IMR-90 (cell line): ENCODE data around the gene CDH22. TPM values are rescaled to one million over a fixed set of nuclear protein-coding genes. Genes with fewer than 3 reads are reported as not detected.

Experiments
- ATAC-seq: fragments of 200-7000 bp; cut with Tn5 transposase; 2 replicates; pipeline ENCODE4 v1.9.1; 2020; ENCODE audit warnings: low read depth, mild to moderate bottlenecking, moderate library complexity
- BruUV-seq: library from RNA; stranded (reverse); fragments of 400-500 nt; replicated peaks from 2 replicates; lab custom pipeline; 2021; lab: Mats Ljungman, UMichigan
- CTCF ChIA-PET: fragments of 300-600 bp; formaldehyde crosslinking; extraction: SDS; loops from one replicate; lab custom pipeline; 2021; ENCODE audit warnings: antibody characterized with exemption; lab: Yijun Ruan, JAX
- POLR2A ChIA-PET: fragments of 300-600 bp; sonication (Branson Sonifier 250); formaldehyde crosslinking; loops from one replicate; lab custom pipeline; 2022; ENCODE audit warnings: antibody characterized with exemption; ENCODE audit not compliant: unreplicated experiment; lab: Charles Lee
- DNase-seq: peaks from one replicate; pipeline ENCODE4 v3.0.0; 2013
- H2AFZ ChIP-seq: replicated peaks from 2 replicates; pipeline ENCODE3; 2013; ENCODE audit warnings: low read length, mild to moderate bottlenecking; ENCODE audit not compliant: poor library complexity
- H2AK5ac ChIP-seq: 2 replicates; pipeline ENCODE4 v1.6.1; 2013; ENCODE audit warnings: low read depth, low read length, inconsistent platforms
- H2AK9ac ChIP-seq: replicated peaks from 2 replicates; pipeline ENCODE3; 2013; ENCODE audit warnings: mild to moderate bottlenecking, low read depth, low read length, moderate library complexity; ENCODE audit not compliant: poor library complexity
- H2BK120ac ChIP-seq: 2 replicates; pipeline ENCODE4 v1.6.1; 2013; ENCODE audit warnings: low read depth, low read length, inconsistent platforms
- H2BK15ac ChIP-seq: 3 replicates; pipeline ENCODE4 v1.6.1; 2013; ENCODE audit warnings: low read depth, low read length, inconsistent platforms
- H2BK20ac ChIP-seq: 2 replicates; pipeline ENCODE4 v1.6.1; 2013; ENCODE audit warnings: low read depth, mild to moderate bottlenecking, inconsistent platforms, low read length, moderate library complexity
- H2BK5ac ChIP-seq: 2 replicates; pipeline ENCODE4 v1.6.1; 2013; ENCODE audit warnings: mild to moderate bottlenecking, low read depth, low read length, inconsistent platforms; ENCODE audit not compliant: poor library complexity, severe bottlenecking
- H3K14ac ChIP-seq: replicated peaks from 2 replicates; pipeline ENCODE4 v1.6.1; 2013; ENCODE audit warnings: low read depth, low read length, inconsistent platforms
- H3K18ac ChIP-seq: 2 replicates; pipeline ENCODE4 v1.6.1; 2013; ENCODE audit warnings: low read depth, low read length, control low read depth
- H3K23ac ChIP-seq: 2 replicates; pipeline ENCODE4 v1.6.1; 2013; ENCODE audit warnings: low read depth, low read length, inconsistent platforms
- H3K27ac ChIP-seq: 2 replicates; pipeline ENCODE4 v1.5.1; 2013; ENCODE audit warnings: mild to moderate bottlenecking, control low read depth, low read length; ENCODE audit not compliant: insufficient read depth
- H3K27me3 ChIP-seq: 2 replicates; pipeline ENCODE4 v1.6.1; 2013; ENCODE audit warnings: low read length; ENCODE audit not compliant: control insufficient read depth, insufficient read depth
- H3K36me3 ChIP-seq: 2 replicates; pipeline ENCODE4 v1.6.1; 2013; ENCODE audit warnings: low read length, mixed read lengths; ENCODE audit not compliant: control insufficient read depth, insufficient read depth
- H3K4ac ChIP-seq: 2 replicates; pipeline ENCODE4 v1.6.1; 2013; ENCODE audit warnings: low read depth, low read length, inconsistent platforms
- H3K4me1 ChIP-seq: 2 replicates; pipeline ENCODE4 v1.6.1; 2013; ENCODE audit warnings: low read length, mixed read lengths; ENCODE audit not compliant: control insufficient read depth, insufficient read depth
- H3K4me2 ChIP-seq: 2 replicates; pipeline ENCODE4 v1.6.1; 2013; ENCODE audit warnings: low read depth, mild to moderate bottlenecking, control low read depth, low read length, moderate library complexity
- H3K4me3 ChIP-seq: 2 replicates; pipeline ENCODE4 v1.5.1; 2013; ENCODE audit warnings: low read depth, mild to moderate bottlenecking, control low read depth, low read length, moderate library complexity; ENCODE audit not compliant: insufficient read depth
- H3K56ac ChIP-seq: 2 replicates; pipeline ENCODE4 v1.6.1; 2013; ENCODE audit warnings: low read length, inconsistent platforms; ENCODE audit not compliant: insufficient read depth; ENCODE audit errors: extremely low read depth
- H3K79me1 ChIP-seq, 2 experiments: 2 replicates each; pipeline ENCODE4 v1.6.1; 2013; ENCODE audit warnings: low read length in 2 of 2, inconsistent platforms in 1 of 2, low read depth in 1 of 2
- H3K9ac ChIP-seq: 2 replicates; pipeline ENCODE4 v1.6.1; 2013; ENCODE audit warnings: low read depth, low read length, control low read depth
- H3K9me1 ChIP-seq: 2 replicates; pipeline ENCODE4 v1.6.1; 2013; ENCODE audit warnings: low read length, inconsistent platforms; ENCODE audit not compliant: insufficient read depth
- H3K9me3 ChIP-seq: 2 replicates; pipeline ENCODE4 v1.6.1; 2013; ENCODE audit warnings: low read length; ENCODE audit not compliant: control insufficient read depth, insufficient read depth
- H4K20me1 ChIP-seq: 2 replicates; pipeline ENCODE4 v1.6.1; 2013; ENCODE audit warnings: low read length, inconsistent platforms; ENCODE audit not compliant: insufficient read depth
- H4K5ac ChIP-seq: 2 replicates; pipeline ENCODE4 v1.6.1; 2013; ENCODE audit warnings: mild to moderate bottlenecking, low read depth, low read length, control low read depth
- H4K8ac ChIP-seq, 2 experiments: 2 replicates each; pipeline ENCODE4 v1.6.1; 2013; ENCODE audit warnings: low read depth in 2 of 2, low read length in 2 of 2, control low read depth in 1 of 2, inconsistent platforms in 1 of 2
- H4K91ac ChIP-seq: 2 replicates; pipeline ENCODE4 v1.6.1; 2013; ENCODE audit warnings: low read depth, low read length, inconsistent platforms; ENCODE audit not compliant: insufficient read depth
- ELK1 ChIP-seq: fragments of 150-350 bp; IDR thresholded peaks from 2 replicates; pipeline ENCODE4 v1.6.1; 2016; ENCODE audit warnings: low read depth, mild to moderate bottlenecking, low read length, moderate library complexity, borderline replicate concordance
- WGBS, 2 experiments: methylation state at CpG; one replicate each; pipeline versions ENCODE4 v1.1.5 to v1.1.7; 2013; ENCODE audit warnings: missing lambda C conversion rate in 2 of 2; ENCODE audit not compliant: insufficient read length in 1 of 2; ENCODE audit errors: extremely low coverage in 2 of 2; 5-methylcytosine and 5-hydroxymethylcytosine counted together
- dilution Hi-C: fragments of 300-500 bp; cut with HindIII; formaldehyde crosslinking; loops from one replicate; pipeline ENCODE4 v1.14.3; 2018; ENCODE audit warnings: low sequenced_read_pairs; ENCODE audit not compliant: unreplicated experiment
- in situ Hi-C: fragments of 300-500 bp; cut with MboI; formaldehyde crosslinking; loops from 3 replicates; pipeline ENCODE4 v1.14.3; 2019; ENCODE audit warnings: low sequenced_read_pairs, inconsistent platforms, mixed read lengths
- intact Hi-C: fragments of 100-400 bp; cut with micrococcal nuclease; formaldehyde crosslinking; loops from 2 replicates; pipeline ENCODE4 v1.10.0; 2022
- polyA plus RNA-seq, 3 experiments: library from polyadenylated mRNA; depleted of rRNA; stranded (reverse); fragments of >200 nt; gene quantifications; 2 replicates each; pipeline ENCODE4 v1.2.3, GENCODE V29; 2012; ENCODE audit warnings: low replicate concordance in 1 of 3
- total RNA-seq: library from RNA; depleted of rRNA; stranded (reverse); fragments of >200 nt; gene quantifications from 2 replicates; pipeline ENCODE4 v1.2.3, GENCODE V29; 2012
- TF ChIP-seq, protein P1 (sequence below): conservative IDR thresholded peaks from 2 replicates; pipeline ENCODE4 v1.5.1; 2012; ENCODE audit warnings: mild to moderate bottlenecking, low read depth, low read length, improper control_type of control experiment

Gene CDH22
- total and polyA plus RNA-seq, 2 of the 4 experiments (the other 2 are of a cell fraction): not detected

- no peak overlapping the region for H3K56ac ChIP-seq
- H2BK15ac ChIP-seq: no peak overlapping the region
- dilution Hi-C loops (no loop called here), intact Hi-C loops (no loop called here), in situ Hi-C loops (no loop called here)
- no peaks in the 10 kb centered on the region for H3K4me1 ChIP-seq
- no peaks in the 10 kb centered on the region for H3K9me3 ChIP-seq
- no CpG with 5 or more reads among the region's 7 CpGs for WGBS, 2 experiments
- no peak overlapping the region for H3K9ac ChIP-seq
- H2AFZ ChIP-seq: no peak overlapping the region
- H4K8ac ChIP-seq: no peak overlapping the region
- H3K9me1 ChIP-seq: no peaks in the 10 kb centered on the region
- H4K20me1 ChIP-seq: no peaks in the 10 kb centered on the region
- no peak overlapping the region for H2AK9ac ChIP-seq
- H3K23ac ChIP-seq: no peak overlapping the region
- no peak for ATAC-seq
- no peak overlapping the region for H4K91ac ChIP-seq
- H3K27me3 ChIP-seq: peaks cover 18% of the 10 kb centered on the region
- no peaks in the 10 kb centered on the region for H3K79me1 ChIP-seq
- H3K27ac ChIP-seq: no peak overlapping the region
- DNase-seq: no peak
- no peak overlapping the region for H3K4me2 ChIP-seq
- no TSS peak for BruUV-seq
- no peak overlapping the region for H3K18ac ChIP-seq
- no peak overlapping the region for H2AK5ac ChIP-seq
- TF ChIP-seq, protein P1, sequence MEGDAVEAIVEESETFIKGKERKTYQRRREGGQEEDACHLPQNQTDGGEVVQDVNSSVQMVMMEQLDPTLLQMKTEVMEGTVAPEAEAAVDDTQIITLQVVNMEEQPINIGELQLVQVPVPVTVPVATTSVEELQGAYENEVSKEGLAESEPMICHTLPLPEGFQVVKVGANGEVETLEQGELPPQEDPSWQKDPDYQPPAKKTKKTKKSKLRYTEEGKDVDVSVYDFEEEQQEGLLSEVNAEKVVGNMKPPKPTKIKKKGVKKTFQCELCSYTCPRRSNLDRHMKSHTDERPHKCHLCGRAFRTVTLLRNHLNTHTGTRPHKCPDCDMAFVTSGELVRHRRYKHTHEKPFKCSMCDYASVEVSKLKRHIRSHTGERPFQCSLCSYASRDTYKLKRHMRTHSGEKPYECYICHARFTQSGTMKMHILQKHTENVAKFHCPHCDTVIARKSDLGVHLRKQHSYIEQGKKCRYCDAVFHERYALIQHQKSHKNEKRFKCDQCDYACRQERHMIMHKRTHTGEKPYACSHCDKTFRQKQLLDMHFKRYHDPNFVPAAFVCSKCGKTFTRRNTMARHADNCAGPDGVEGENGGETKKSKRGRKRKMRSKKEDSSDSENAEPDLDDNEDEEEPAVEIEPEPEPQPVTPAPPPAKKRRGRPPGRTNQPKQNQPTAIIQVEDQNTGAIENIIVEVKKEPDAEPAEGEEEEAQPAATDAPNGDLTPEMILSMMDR: peak; percentile 11; the same call in 1 of the 2 replicates
- no peak for TF ChIP-seq ELK1
- H3K14ac ChIP-seq: no peak overlapping the region
- no peaks in the 10 kb centered on the region for H3K36me3 ChIP-seq
- H2BK120ac ChIP-seq: no peak overlapping the region
- POLR2A ChIA-PET: no interaction called here
- H2BK5ac ChIP-seq: no peak overlapping the region
- no peak overlapping the region for H4K5ac ChIP-seq
- no peak overlapping the region for H3K4ac ChIP-seq
- no peak overlapping the region for H2BK20ac ChIP-seq
- CTCF ChIA-PET: no interaction called here
- H3K4me3 ChIP-seq: no peak overlapping the region
Observed at GRCh38 chr20:46151936-46152335, 156.4 kb downstream of the CDH22 start.
